Activated T-cell treated with anti-CD3 and anti-CD28 coated beads, Interleukin-2, amount 50 U/mL, for 24 hours (primary cell): ENCODE results near the gene PC.
"Not testable (repeated sequence)": the region's sequence is repeated elsewhere in the genome, so short reads cannot be mapped to it uniquely, and the experiment has no call there.

Experiments used
- DNase-seq: peaks from one replicate; pipeline ENCODE4 v3.0.0-alpha.2; 2020
- H3K27ac Mint-ChIP-seq: 2 replicates; pipeline ENCODE4 v1.8.0; 2020; ENCODE audit warnings: mild to moderate bottlenecking, mixed read lengths
- H3K27me3 Mint-ChIP-seq: 2 replicates; pipeline ENCODE4 v1.8.0; 2020; ENCODE audit warnings: mixed read lengths
- H3K36me3 Mint-ChIP-seq: 2 replicates; pipeline ENCODE4 v1.8.0; 2020; ENCODE audit warnings: low read depth, mixed read lengths
- H3K4me1 Mint-ChIP-seq: 2 replicates; pipeline ENCODE4 v1.8.0; 2020; ENCODE audit warnings: low read depth, mixed read lengths
- H3K4me3 Mint-ChIP-seq: 2 replicates; pipeline ENCODE4 v1.8.0; 2020; ENCODE audit warnings: mild to moderate bottlenecking, moderate library complexity, mixed read lengths
- H3K9me3 Mint-ChIP-seq: 2 replicates; pipeline ENCODE4 v1.8.0; 2020; ENCODE audit warnings: mixed read lengths

Gene PC

DNA sequence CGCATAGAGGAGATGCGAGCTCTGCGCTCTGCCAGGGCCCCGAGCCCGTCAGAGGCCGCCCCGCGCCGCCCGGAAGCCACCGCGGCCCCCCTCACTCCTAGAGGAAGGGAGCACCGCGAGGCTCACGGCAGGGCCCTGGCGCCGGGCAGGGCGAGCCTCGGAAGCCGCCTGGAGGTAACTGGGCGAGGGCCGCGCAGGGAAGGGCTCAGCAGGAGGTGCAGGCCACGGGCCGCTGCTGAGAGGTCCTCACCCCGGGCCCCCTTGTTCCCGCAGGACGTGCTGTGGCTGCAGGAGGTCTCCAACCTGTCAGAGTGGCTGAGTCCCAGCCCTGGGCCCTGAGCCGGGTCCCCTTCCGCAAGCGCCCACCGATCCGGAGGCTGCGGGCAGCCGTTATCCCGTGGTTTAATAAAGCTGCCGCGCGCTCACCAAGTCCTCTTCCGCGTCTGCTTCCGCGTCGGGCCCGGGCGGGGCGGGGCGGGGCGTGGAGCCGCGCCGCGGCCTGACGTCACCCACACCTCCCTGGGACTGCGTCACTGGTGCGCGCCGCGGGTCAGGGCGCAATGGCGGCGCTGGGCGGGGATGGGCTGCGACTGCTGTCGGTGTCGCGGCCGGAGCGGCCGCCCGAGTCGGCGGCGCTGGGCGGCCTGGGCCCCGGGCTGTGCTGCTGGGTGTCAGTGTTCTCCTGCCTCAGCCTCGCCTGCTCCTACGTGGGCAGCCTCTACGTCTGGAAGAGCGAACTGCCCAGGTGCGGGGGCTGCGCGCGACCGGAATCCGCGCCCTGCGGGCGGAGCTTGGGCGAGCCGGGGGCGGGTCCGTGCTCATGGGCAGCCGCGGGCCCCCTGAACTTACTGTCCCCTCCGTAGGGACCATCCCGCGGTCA is 115.0 kb downstream of the PC start, which contains the start of gene RCE1:
Gene RCE1, plus strand, starts transcription at position 546 of the 880 bp plus-strand sequence. Its CDS starts 15 bp downstream, at position 561.
- H3K27ac Mint-ChIP-seq = peak within 1 kb of the TSS; percentile 97
- peak within 1 kb of the TSS; percentile 84 for H3K4me3 Mint-ChIP-seq
- no peaks in the 10 kb centered on the region for H3K27me3 Mint-ChIP-seq
- peaks cover 73% of the 10 kb centered on the region for H3K36me3 Mint-ChIP-seq
- peaks cover 51% of the 10 kb centered on the region for H3K4me1 Mint-ChIP-seq
- peak; percentile 94 for DNase-seq
- no peaks in the 10 kb centered on the region for H3K9me3 Mint-ChIP-seq

DNA sequence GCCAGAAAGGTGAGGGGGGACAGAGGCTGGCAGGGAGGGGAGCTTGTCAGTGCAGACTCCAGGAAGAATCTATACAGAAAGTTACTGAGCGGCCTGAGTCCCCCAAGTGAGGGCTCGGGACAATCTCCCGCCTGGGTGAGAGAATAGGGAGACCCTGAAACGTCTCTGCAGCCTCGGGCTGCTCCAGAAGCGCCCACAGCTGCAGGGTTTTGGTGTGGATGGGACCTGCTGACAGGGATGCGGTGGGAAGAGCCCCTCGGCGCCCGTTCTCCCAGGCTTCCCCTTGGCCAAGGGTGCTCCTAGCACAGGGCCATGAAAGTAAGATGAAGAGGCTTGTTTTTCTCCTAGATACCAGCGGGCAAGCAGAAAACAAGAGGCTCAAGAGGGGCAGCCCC is 115.7 kb downstream of the PC start:
- peaks cover 51% of the 10 kb centered on the region for H3K4me1 Mint-ChIP-seq

GRCh38 chr11:66841861-66842260 is 116.3 kb downstream of the PC start:
- Mint-ChIP-seq H3K36me3 (peaks cover 67% of the 10 kb centered on the region), H3K9me3 (no peaks in the 10 kb centered on the region), H3K4me3 (peak overlapping the region; percentile 84), H3K27me3 (no peaks in the 10 kb centered on the region), H3K27ac (peak overlapping the region; percentile 88), H3K4me1 (peaks cover 51% of the 10 kb centered on the region)
- peak; percentile 28 for DNase-seq

More for the DNA sequence above, 115.7 kb downstream of the PC start:
- no peaks in the 10 kb centered on the region for H3K9me3 Mint-ChIP-seq
- no peak for DNase-seq
- no peaks in the 10 kb centered on the region for H3K27me3 Mint-ChIP-seq
- H3K36me3 Mint-ChIP-seq = peaks cover 72% of the 10 kb centered on the region
- H3K27ac Mint-ChIP-seq = peak overlapping the region; percentile 88
- H3K4me3 Mint-ChIP-seq = peak overlapping the region; percentile 84

DNA sequence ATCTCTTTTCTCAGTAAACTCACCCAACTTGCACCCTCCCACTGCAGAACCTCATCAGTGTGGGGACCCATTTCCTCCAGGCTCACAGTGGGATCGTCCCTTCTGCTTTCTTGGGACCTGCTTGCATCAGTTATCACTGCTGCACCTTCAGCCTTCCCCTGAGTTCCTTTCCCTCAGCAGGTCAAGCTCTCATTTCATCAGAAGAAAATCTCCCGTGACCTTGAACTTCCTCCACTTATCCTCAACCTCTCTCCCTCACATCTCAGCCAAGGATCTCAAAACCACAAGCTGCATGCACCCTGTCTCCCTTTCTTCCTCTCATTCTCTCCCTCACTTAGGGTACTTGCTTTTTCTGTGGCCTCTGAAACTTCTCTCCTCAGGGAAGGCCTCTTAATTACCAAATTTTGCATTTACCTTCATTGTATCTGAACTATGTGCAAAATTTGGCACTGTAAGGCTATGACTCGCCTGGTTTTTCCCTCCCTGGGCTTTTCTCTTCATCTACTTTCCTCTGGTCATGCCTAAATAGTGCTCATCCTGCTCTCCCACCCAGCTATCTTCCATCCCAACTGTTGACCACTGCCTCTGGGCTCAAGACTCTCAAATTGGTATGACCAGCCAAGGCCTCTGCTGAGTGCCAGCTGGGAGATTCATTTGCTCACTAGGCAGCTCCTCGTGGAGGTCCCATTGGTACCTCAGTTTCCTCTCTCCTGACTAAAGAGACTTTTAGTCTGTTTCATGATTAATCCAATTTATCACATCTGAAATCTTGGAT is 117.7 kb downstream of the PC start:
- Mint-ChIP-seq H3K27ac (peak overlapping the region; percentile 88), H3K36me3 (peaks cover 54% of the 10 kb centered on the region), H3K4me1 (peaks cover 54% of the 10 kb centered on the region), H3K9me3 (no peaks in the 10 kb centered on the region), H3K4me3 (peak overlapping the region; percentile 84), H3K27me3 (no peaks in the 10 kb centered on the region)
- peak; percentile 30 for DNase-seq

GRCh38 chr11:66835768-66836405 is 122.3 kb downstream of the PC start:
- H3K36me3 Mint-ChIP-seq = peaks cover 25% of the 10 kb centered on the region
- H3K4me1 Mint-ChIP-seq = peaks cover 25% of the 10 kb centered on the region
- no peak overlapping the region for H3K4me3 Mint-ChIP-seq
- no peaks in the 10 kb centered on the region for H3K27me3 Mint-ChIP-seq
- DNase-seq = no peak
- H3K27ac Mint-ChIP-seq = peak overlapping the region; percentile 59
- no peaks in the 10 kb centered on the region for H3K9me3 Mint-ChIP-seq

DNA sequence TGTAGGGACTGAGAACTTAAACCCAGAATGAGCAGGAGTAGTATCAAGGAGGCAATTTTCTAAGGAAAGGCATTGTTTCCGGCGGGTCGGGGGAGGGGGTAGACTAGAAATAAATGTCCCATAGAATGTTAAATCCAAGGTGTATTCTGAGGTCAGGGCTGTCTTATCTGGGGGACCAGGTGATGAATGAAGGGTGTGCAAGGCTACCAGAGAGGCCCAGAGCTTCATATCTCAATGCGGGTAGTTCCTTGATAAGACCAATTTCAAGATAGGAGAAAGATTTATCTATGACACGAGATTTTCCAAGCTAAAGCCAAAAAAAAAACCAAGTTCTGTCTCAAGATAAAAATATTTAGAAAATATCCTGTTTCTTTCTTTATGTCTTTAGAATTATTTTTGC is 123.2 kb downstream of the PC start:
- no peaks in the 10 kb centered on the region for H3K27me3 Mint-ChIP-seq
- H3K9me3 Mint-ChIP-seq = no peaks in the 10 kb centered on the region
- H3K4me3 Mint-ChIP-seq = no peak overlapping the region
- no peak overlapping the region for H3K27ac Mint-ChIP-seq
- no peak for DNase-seq
- H3K4me1 Mint-ChIP-seq = peaks cover 18% of the 10 kb centered on the region
- H3K36me3 Mint-ChIP-seq = peaks cover 15% of the 10 kb centered on the region

DNA sequence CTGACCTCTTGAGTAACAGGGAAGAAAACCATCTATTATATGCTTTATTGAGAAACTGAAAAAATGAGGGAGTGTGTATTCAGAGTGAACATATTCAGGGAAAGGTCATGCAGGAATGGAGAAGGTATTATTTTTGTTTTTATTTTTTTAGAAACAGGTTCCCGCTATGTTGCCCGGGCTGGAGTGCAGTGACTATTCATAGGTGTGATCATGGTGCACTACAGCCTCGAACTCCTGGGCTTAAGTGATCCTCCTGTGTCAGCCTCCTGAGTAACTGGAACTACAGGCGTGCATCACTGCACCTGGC is 123.7 kb downstream of the PC start:
- no peak overlapping the region for H3K27ac Mint-ChIP-seq
- no peak overlapping the region for H3K4me3 Mint-ChIP-seq
- H3K9me3 Mint-ChIP-seq = no peaks in the 10 kb centered on the region
- H3K36me3 Mint-ChIP-seq = peaks cover 12% of the 10 kb centered on the region
- DNase-seq = no peak
- H3K4me1 Mint-ChIP-seq = peaks cover 13% of the 10 kb centered on the region
- H3K27me3 Mint-ChIP-seq = no peaks in the 10 kb centered on the region

DNA sequence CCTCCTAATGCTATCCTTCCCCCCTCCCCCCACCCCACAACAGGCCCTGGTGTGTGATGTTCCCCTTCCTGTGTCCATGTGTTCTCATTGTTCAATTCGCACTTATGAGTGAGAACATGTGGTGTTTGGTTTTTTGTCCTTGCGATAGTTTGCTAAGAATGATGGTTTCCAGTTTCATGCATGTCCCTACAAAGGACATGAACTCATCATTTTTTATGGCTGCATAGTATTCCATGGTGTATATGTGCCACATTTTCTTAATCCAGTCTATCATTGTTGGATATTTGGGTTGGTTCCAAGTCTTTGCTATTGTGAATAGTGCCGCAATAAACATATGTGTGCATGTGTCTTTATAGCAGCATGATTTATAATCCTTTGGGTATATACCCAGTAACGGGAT is 133.6 kb downstream of the PC start:
- not testable (repeated sequence) for H3K36me3 Mint-ChIP-seq, H3K4me1 Mint-ChIP-seq, H3K27me3 Mint-ChIP-seq, H3K4me3 Mint-ChIP-seq, H3K27ac Mint-ChIP-seq, H3K9me3 Mint-ChIP-seq, DNase-seq

DNA sequence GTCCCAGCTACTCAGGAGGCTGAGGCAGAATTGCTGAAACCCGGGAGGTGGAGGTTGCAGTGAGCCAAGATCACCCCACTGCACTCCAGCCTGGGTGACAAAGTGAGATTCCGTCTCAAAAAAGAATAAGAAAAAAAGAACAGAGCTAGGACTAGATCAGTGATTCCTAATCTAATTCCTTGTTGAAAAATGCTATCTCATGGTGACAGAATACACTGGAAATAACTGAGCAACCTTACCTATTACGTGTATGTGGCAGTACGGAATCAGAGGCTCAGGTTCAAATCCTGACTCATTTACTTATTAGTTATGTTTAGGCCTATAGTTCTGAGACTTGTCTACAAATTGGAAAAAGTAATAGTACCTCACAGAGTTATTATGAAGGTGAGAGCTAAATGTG is 134.5 kb downstream of the PC start:
- no peaks in the 10 kb centered on the region for H3K27me3 Mint-ChIP-seq
- peaks cover 8% of the 10 kb centered on the region for H3K36me3 Mint-ChIP-seq
- no peak overlapping the region for H3K4me3 Mint-ChIP-seq
- no peaks in the 10 kb centered on the region for H3K9me3 Mint-ChIP-seq
- no peak for DNase-seq
- no peaks in the 10 kb centered on the region for H3K4me1 Mint-ChIP-seq
- no peak overlapping the region for H3K27ac Mint-ChIP-seq

- Mint-ChIP-seq H3K27me3 (no peaks in the 10 kb centered on the region), H3K36me3 (no peaks in the 10 kb centered on the region), H3K4me1 (peaks cover 1% of the 10 kb centered on the region), H3K9me3 (no peaks in the 10 kb centered on the region), H3K4me3 (no peak overlapping the region), H3K27ac (no peak overlapping the region)
- DNase-seq = no peak
These were observed 137.3 kb downstream of the PC start for GRCh38 chr11:66820901-66821300.

- Mint-ChIP-seq H3K27ac (no peak overlapping the region), H3K27me3 (no peaks in the 10 kb centered on the region), H3K36me3 (no peaks in the 10 kb centered on the region), H3K9me3 (no peaks in the 10 kb centered on the region), H3K4me3 (no peak overlapping the region), H3K4me1 (peaks cover 6% of the 10 kb centered on the region)
- no peak for DNase-seq
These were observed 137.8 kb downstream of the PC start for GRCh38 chr11:66820381-66820780.

DNA sequence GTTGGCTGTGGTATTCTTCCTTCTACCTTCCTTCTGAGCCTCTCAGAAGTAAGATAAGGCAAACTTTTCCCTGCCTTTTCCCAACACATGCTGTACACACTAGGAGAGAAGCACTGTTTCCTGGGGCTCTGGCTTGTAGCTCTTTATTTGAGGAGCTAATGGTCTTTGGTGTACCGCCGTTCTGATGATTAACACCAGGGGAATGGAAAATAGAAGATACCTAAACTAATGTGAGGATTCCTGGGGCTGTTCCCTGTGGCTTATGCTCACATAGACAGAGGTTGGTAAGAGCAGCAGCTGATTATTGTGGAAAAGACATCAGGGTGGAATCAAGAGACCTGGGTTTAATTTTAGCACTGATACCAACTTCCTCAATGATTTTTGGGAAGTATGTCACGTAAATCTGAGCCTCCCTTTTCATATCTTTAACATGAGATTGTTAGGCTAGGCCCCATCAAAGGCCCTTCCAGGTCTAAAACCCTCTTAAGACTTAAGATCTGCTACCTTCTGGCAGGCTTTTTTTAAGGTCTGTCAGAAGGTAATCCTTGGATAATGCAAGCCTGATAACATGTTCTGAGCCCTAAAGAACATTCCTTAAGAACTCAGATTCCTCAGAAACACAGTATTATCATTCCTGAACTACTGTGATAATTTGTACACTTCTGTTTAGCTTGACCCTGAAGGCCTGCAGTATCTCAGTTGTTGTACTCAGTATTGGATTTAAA is 139.8 kb downstream of the PC start:
- Mint-ChIP-seq H3K27me3 (no peaks in the 10 kb centered on the region), H3K4me3 (no peak overlapping the region), H3K9me3 (no peaks in the 10 kb centered on the region), H3K4me1 (peaks cover 7% of the 10 kb centered on the region), H3K27ac (no peak overlapping the region), H3K36me3 (no peaks in the 10 kb centered on the region)
- DNase-seq = no peak

GRCh38 chr11:66815646-66816045 is 142.5 kb downstream of the PC start:
- DNase-seq = no peak
- peaks cover 7% of the 10 kb centered on the region for H3K4me1 Mint-ChIP-seq
- H3K27me3 Mint-ChIP-seq = no peaks in the 10 kb centered on the region
- no peak overlapping the region for H3K4me3 Mint-ChIP-seq
- no peaks in the 10 kb centered on the region for H3K9me3 Mint-ChIP-seq
- no peak overlapping the region for H3K27ac Mint-ChIP-seq
- H3K36me3 Mint-ChIP-seq = no peaks in the 10 kb centered on the region

DNA sequence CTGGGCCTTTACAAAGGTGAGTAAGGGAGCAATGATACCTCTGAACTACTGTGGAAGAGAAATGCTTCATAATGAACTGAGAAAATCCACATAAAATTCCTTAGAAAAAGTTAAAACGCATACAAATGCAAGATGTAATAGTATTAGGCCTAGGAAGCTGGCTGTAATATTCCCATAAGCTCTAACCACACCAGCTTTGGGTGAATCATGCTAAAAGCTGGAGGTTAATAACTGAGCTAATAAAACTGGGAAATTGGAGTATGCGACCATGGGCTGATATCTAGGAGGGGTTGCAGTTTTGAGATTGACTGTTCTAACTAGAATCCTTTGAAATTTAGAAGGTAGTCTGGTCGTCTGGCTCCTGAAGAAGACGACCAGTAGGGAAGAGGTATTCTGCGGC is 143.5 kb downstream of the PC start:
- H3K4me3 Mint-ChIP-seq = no peak overlapping the region

More for the DNA sequence above, 143.5 kb downstream of the PC start:
- H3K27me3 Mint-ChIP-seq = no peaks in the 10 kb centered on the region
- H3K9me3 Mint-ChIP-seq = no peaks in the 10 kb centered on the region
- peaks cover 7% of the 10 kb centered on the region for H3K4me1 Mint-ChIP-seq
- no peaks in the 10 kb centered on the region for H3K36me3 Mint-ChIP-seq
- DNase-seq = no peak
- H3K27ac Mint-ChIP-seq = no peak overlapping the region
